ENCODE measurements around the gene DUSP22.

DUSP22 gene

GRCh38 chr6:341914-342831 is 49.9 kb downstream of the DUSP22 start:
- no peak for DNase-seq

GRCh38 chr6:342832-343179 is 50.5 kb downstream of the DUSP22 start:
- no peak for DNase-seq

GRCh38 chr6:343226-343935 is 51.1 kb downstream of the DUSP22 start:
- no peak for DNase-seq

DNA sequence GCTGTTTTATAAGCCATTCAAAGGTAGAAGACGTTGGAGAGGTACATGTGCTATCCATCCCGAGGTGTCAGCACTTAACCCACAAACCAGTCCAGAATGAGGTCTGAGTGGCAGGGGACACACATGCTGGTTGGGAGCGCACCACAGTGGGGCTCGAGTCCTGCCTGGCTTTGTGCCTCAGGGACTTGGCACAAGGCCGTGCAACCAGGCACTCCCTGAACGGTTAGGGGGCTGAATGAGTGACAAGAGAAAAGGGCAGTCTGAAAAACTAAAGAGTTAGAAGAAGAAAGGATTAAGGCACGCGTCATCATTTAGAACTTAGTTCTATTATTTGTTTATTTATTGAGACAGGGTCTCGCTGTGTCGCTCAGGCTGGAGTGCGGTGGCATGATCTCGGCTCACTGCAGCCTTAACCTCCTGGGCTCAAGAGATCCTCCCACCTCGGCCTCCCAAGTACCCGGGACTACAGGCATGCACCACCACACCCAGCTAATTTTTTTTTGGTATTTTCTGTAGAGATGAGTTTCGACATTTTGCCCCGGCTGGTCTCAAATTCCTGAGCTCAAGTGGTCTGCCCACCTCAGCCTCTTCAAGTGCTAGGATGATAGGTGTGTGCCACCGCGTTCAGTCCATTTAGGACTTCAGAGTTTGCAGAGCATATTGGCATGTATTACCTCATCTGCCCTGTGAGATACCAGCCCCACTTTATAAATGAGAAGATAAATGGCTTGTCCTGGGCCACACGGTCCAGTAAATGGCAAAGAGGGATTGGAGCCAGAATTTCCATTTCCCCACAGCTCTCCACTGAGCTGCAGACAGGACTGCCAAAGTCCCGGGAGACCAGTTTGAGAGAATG is 51.9 kb downstream of the DUSP22 start:
- no peak for DNase-seq

DNA sequence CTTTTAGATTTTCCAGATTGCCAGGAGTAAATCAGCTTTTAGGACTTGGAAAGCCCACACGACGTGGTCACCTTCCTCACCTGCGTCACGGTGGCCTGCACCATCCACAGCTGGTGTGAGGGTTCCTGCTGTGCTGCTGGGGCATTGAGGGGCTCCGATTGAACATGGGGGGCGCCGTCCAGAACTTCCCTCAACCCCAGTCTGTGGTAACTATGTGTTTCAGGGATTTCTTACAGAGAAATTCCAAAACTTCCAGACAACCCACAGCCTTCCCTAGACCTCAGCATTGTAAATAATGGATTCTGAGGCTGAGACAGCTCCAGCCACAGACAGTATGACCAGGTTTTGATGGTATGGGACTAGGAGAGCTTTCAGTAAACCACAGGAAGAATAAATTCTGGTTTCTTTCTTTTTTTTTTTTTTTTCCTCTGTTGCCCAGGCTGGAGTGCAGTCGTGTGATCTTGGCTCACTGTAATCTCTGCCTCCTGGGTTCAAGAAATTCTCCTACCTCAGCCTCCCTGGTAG is 52.6 kb downstream of the DUSP22 start:
- DNase-seq: no peak

- no peak for DNase-seq
These were observed 53.6 kb downstream of the DUSP22 start for GRCh38 chr6:345747-346385.

DNA sequence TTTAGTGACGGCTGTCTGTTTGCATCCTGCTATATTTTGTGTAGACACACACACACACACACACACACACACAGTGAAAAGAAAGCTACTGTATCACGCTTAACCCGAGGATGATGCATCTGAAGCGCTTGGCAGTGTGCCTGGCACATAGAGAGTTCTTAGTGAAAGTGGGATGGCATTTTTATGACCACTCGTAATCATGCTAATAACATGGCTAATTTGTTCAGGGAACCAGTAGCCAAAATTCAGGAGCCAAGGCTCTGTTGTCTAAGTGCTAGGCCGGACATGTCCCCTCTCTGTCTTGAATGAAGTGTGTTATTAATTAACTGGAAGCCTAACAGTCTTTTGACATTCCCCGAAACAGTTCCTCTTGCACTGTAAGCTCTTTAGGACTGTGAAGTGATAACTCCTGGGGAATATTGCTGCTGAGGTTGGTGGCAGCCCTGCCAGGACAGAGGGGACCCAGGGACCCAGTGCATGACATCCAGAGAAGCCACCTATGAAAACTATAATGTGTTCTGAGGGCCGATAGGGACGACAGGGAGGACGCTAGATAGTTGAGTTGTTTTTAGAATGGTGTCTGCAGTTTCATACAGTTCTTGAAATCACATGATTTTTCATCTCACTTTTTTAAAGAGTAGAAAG is 54.2 kb downstream of the DUSP22 start:
- no peak for DNase-seq

- no peak for DNase-seq
These were observed 54.9 kb downstream of the DUSP22 start for GRCh38 chr6:347232-347631.

DNA sequence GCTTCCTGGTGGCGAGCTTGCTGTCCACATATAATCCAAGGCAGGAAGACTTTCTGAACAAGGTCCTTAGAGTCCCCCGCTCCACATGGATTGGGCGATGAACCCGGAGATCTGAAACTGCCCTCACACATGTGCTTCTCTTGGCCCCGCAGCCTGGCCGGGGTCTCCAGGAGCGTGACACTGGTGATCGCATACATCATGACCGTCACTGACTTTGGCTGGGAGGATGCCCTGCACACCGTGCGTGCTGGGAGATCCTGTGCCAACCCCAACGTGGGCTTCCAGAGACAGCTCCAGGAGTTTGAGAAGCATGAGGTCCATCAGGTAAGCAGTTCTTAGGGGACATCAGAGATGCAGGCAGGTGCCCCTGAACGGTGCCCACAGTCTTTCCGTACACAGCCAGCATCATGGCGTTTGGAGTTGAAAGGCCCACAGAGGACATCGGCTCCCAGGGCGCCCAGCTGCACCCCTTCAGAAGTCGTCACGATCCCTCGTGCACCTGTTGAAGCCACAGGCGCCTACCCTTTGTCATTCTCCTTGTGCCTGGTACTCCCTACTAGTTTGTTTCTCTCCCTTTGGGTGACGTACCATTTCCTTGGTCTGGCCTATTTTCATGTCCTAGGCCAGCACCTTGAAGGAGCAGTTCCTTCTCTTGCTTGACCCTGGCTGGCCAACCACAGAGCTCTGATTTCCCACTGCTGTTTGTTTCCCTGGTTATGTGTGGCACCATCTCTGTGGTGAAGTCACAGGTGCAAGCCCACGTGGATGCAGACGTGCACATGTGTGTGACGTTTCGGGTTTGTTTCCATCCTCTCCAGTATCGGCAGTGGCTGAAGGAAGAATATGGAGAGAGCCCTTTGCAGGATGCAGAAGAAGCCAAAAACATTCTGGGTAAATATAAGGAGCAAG is 55.9 kb downstream of the DUSP22 start:
- no peak for DNase-seq

DNA sequence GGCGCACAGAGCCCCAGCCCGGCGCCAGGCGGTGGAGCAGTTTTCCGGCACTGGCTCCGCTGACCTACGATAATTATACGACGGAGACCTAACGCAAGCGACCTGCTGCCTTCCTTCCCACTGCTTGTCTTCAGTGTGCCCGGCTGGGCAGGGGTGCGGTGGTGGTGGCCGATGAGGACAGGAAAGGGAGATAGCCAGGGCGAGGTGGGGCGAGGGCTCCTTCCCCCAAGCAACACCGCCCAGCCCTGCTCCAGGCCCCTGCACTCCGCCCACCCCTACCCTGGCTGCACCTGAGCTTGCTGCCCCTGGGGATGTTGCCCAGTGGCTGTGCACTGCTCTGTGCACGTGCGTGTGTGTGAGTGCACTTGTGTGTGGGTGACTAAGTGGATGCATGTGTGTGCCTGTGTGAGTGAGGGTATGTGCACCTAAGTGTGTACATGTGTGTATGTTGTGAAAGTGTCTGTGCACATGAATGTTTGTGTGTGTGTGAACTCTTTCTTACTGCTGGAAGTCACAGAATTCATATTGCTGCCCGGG is 56.6 kb downstream of the DUSP22 start:
- DNase-seq: no peak

- no peak for DNase-seq
These were observed 57.2 kb downstream of the DUSP22 start for GRCh38 chr6:349491-349921.

GRCh38 chr6:350371-350770 is 58.1 kb downstream of the DUSP22 start:
- no peak for DNase-seq

DNA sequence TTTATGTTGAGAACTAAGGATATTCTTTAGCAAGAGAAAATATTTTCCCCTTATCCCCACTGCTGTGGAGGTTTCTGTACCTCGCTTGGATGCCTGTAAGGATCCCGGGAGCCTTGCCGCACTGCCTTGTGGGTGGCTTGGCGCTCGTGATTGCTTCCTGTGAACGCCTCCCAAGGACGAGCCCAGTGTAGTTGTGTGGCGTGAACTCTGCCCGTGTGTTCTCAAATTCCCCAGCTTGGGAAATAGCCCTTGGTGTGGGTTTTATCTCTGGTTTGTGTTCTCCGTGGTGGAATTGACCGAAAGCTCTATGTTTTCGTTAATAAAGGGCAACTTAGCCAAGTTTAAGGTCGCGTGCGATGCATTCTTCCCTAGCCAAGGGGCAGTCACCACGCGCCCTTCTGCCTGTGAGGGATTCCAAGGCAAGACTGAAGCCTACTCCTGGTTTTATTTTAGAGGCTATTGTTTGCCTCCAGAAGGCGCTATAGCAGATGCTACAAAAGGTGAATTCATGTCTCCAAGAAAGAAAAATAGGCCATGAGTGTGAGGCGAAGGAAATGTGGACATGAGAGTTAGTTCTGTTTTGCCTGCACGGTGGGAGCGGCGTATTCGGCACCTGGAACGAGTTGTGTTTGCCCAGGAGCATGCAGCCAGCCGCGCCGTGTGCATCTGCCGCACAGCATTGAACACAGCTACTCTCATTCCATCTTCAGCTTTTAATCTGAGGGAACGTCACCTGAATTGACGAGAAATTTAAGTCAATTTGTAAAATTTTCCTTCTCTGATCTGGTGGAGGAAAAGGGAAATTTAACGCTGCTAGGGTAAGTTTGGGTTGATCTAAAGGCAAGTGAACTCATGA is 59.0 kb downstream of the DUSP22 start:
- no peak for DNase-seq

- no peak for DNase-seq
These were observed 59.6 kb downstream of the DUSP22 start for GRCh38 chr6:351867-352289.

DNA sequence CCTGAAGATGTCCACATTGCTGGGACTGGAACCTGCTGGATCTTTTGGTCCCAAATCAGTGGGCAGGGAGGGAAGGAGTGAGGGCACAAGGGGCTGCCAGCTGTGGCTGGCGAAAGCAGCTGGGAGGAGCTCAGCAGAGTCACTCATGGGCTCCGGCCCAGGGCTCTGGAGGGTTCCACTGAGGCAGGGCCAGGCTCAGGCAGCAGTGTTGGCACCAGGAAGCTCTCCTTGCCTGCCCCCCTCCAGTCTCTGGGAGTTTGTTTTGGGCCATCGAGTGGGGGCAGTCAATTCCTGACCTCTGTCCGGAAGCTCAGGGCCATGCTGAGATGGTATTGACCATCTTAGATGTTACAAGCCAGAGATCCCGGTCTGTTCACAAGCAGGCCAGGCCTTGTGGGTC is 60.2 kb downstream of the DUSP22 start:
- no peak for DNase-seq

- DNase-seq: no peak
These were observed 60.7 kb downstream of the DUSP22 start for GRCh38 chr6:352896-353470.

- no peak for DNase-seq
These were observed 61.6 kb downstream of the DUSP22 start for GRCh38 chr6:353642-354614.

All from NCI-H2107 (cell line).